ENCODE results near the gene NIPSNAP3A.

GRCh38 chr9:104784098-104784497 is 36.6 kb downstream of the NIPSNAP3A start:
- TF ChIP-seq EZH2 (IDR thresholded peaks at IDR 0.05) (no peak), POLR2AphosphoS5 (IDR thresholded peaks at IDR 0.05; ENCODE audit: borderline replicate concordance, low read depth, low read length) (no peak), FOXP2 (optimal IDR thresholded peaks at IDR 0.05; ENCODE audit: control extremely low read depth, extremely low read length, insufficient read depth) (no peak)
